Neural cell (in vitro differentiated cells): ENCODE measurements around the gene ZNF548. TPM values are rescaled to one million over a fixed set of nuclear protein-coding genes. Genes with fewer than 3 reads are reported as not detected.

Experiments used
- H2AFZ ChIP-seq: fragments of 200-600, 300-800 bp; sonication (generic), shearing (Covaris generic); 2 replicates; pipeline ENCODE4 v1.6.0; 2014; ENCODE audit warnings: low read depth, mild to moderate bottlenecking, antibody characterized with exemption, low read length, moderate library complexity
- H3F3A ChIP-seq: fragments of 200-600 bp; shearing (Covaris generic); 2 replicates; pipeline ENCODE4 v1.6.1; 2016; ENCODE audit warnings: mild to moderate bottlenecking, moderate library complexity, mixed read lengths, antibody characterized with exemption, low read length; ENCODE audit not compliant: insufficient read depth, poor library complexity, severe bottlenecking
- H3K27ac ChIP-seq: fragments of 200-600, 300-800 bp; sonication (generic), shearing (Covaris generic); 2 replicates; pipeline ENCODE4 v1.5.1; 2014; ENCODE audit warnings: mild to moderate bottlenecking, low read length, moderate library complexity
- H3K27me3 ChIP-seq: fragments of 300-800, 200-600 bp; sonication (generic), shearing (Covaris generic); 2 replicates; pipeline ENCODE4 v1.6.0; 2014; ENCODE audit warnings: mild to moderate bottlenecking, low read depth, low read length, moderate library complexity; ENCODE audit not compliant: insufficient read depth
- H3K36me3 ChIP-seq: fragments of 300-800, 200-600 bp; sonication (generic), shearing (Covaris generic); 2 replicates; pipeline ENCODE4 v1.5.1; 2014; ENCODE audit warnings: mild to moderate bottlenecking, antibody characterized with exemption, low read length, moderate library complexity; ENCODE audit not compliant: insufficient read depth
- H3K4me2 ChIP-seq: fragments of 300-800, 200-600 bp; sonication (generic), shearing (Covaris generic); 2 replicates; pipeline ENCODE4 v1.6.0; 2014; ENCODE audit warnings: mild to moderate bottlenecking, low read length
- H3K4me3 ChIP-seq: fragments of 300-800, 200-600 bp; sonication (generic), shearing (Covaris generic); 2 replicates; pipeline ENCODE4 v1.5.1; 2014; ENCODE audit warnings: mild to moderate bottlenecking, low read length, moderate library complexity
- H3K79me2 ChIP-seq: fragments of 200-600 bp; shearing (Covaris generic); replicated peaks from 2 replicates; pipeline ENCODE4 v1.6.0; 2014; ENCODE audit warnings: mild to moderate bottlenecking, low read length, moderate library complexity; ENCODE audit not compliant: insufficient read depth
- H3K9ac ChIP-seq: fragments of 300-800, 200-600 bp; sonication (generic), shearing (Covaris generic); 2 replicates; pipeline ENCODE4 v1.6.1; 2016; ENCODE audit warnings: mild to moderate bottlenecking, low read length, mixed read lengths
- H3K9me2 ChIP-seq: fragments of 200-600 bp; shearing (Covaris generic); 2 replicates; pipeline ENCODE4 v1.6.1; 2016; ENCODE audit warnings: mild to moderate bottlenecking, low read length, mixed read lengths; ENCODE audit not compliant: insufficient read depth
- H3K9me3 ChIP-seq: fragments of 200-600, 300-800 bp; sonication (generic), shearing (Covaris generic); 2 replicates; pipeline ENCODE4 v1.6.1; 2016; ENCODE audit warnings: mild to moderate bottlenecking, mixed run types, low read length, moderate library complexity, mixed read lengths
- H4K20me1 ChIP-seq: fragments of 200-600 bp; shearing (Covaris generic); 2 replicates; pipeline ENCODE4 v1.6.1; 2016; ENCODE audit warnings: mild to moderate bottlenecking, mixed run types; ENCODE audit not compliant: insufficient read depth
- CTCF ChIP-seq: fragments of 450-650 bp; IDR thresholded peaks from 2 replicates; pipeline ENCODE4 v1.5.1; 2014; ENCODE audit warnings: antibody characterized with exemption, mild to moderate bottlenecking, moderate library complexity; ENCODE audit not compliant: poor library complexity, severe bottlenecking
- EP300 ChIP-seq: fragments of 450-650 bp; conservative IDR thresholded peaks from 2 replicates; pipeline ENCODE4 v1.6.1; 2014; ENCODE audit warnings: antibody characterized with exemption, mild to moderate bottlenecking, moderate library complexity; ENCODE audit not compliant: poor library complexity, severe bottlenecking
- EZH2 ChIP-seq: fragments of 200-600, 300-800 bp; shearing (Covaris generic), sonication (generic); IDR thresholded peaks from 2 replicates; pipeline ENCODE4 v1.6.1; 2014; ENCODE audit warnings: antibody characterized with exemption, low read length, borderline replicate concordance, mild to moderate bottlenecking; ENCODE audit not compliant: insufficient read depth, poor library complexity, severe bottlenecking
- MXI1 ChIP-seq: fragments of 450-650 bp; conservative IDR thresholded peaks from 2 replicates; pipeline ENCODE4 v1.6.1; 2014; ENCODE audit warnings: antibody characterized with exemption, mild to moderate bottlenecking; ENCODE audit not compliant: poor library complexity, severe bottlenecking
- POLR2AphosphoS5 ChIP-seq: IDR thresholded peaks from 2 replicates; pipeline ENCODE4 v1.6.1; 2012
- RAD21 ChIP-seq: fragments of 450-650 bp; conservative IDR thresholded peaks from 2 replicates; pipeline ENCODE4 v1.6.1; 2014; ENCODE audit warnings: antibody characterized with exemption, mild to moderate bottlenecking, moderate library complexity
- REST ChIP-seq: IDR thresholded peaks from 2 replicates; pipeline ENCODE4 v1.6.1; 2012; ENCODE audit warnings: borderline replicate concordance
- SMC3 ChIP-seq: fragments of 450-650 bp; conservative IDR thresholded peaks from 2 replicates; pipeline ENCODE4 v1.6.1; 2014; ENCODE audit warnings: antibody characterized with exemption, mild to moderate bottlenecking, moderate library complexity; ENCODE audit not compliant: poor library complexity
- TAF1 ChIP-seq: IDR thresholded peaks from 2 replicates; pipeline ENCODE4 v1.6.1; 2012; ENCODE audit warnings: low read depth
- polyA plus RNA-seq: library from polyadenylated mRNA; depleted of rRNA; stranded (reverse); fragments of >200 nt; gene quantifications from 2 replicates; pipeline ENCODE4 v1.2.3, GENCODE V29; 2014

Gene ZNF548
- polyA plus RNA-seq, 1 donor from 2014 or later, result 78.7 TPM

GRCh38 chr19:57410877-57411671 lies 21.4 kb downstream of the ZNF548 start, which contains the start of gene ZNF17:
Gene ZNF17, plus strand, starts transcription at chr19:57411161. Its CDS starts 2,455 bp downstream, at chr19:57413616.
- no peaks in the 10 kb centered on the region for H3K9me2 ChIP-seq
- H3K9me3 ChIP-seq, result no peaks in the 10 kb centered on the region
- peak within 1 kb of the TSS; percentile 100 for H3K4me3 ChIP-seq
- H3K9ac ChIP-seq, result peak within 1 kb of the TSS; percentile 88
- peak within 1 kb of the TSS; percentile 81 for H3K4me2 ChIP-seq
- H3K79me2 ChIP-seq, result peaks cover 23% of the 10 kb centered on the region
- H3F3A ChIP-seq, result no peaks in the 10 kb centered on the region
- peaks cover 8% of the 10 kb centered on the region for H3K36me3 ChIP-seq
- peak within 1 kb of the TSS; percentile 58 for H2AFZ ChIP-seq
- TF ChIP-seq MXI1, result peak; percentile 92
- peak; percentile 69 for TF ChIP-seq TAF1
- peak; percentile 86 for TF ChIP-seq REST
- peak; percentile 53 for TF ChIP-seq SMC3
- TF ChIP-seq POLR2AphosphoS5, result peak; percentile 94
- no peak for TF ChIP-seq RAD21
- TF ChIP-seq CTCF, result no peak
- H4K20me1 ChIP-seq, result no peaks in the 10 kb centered on the region
- peak within 1 kb of the TSS; percentile 88 for H3K27ac ChIP-seq
- no peaks in the 10 kb centered on the region for H3K27me3 ChIP-seq

DNA sequence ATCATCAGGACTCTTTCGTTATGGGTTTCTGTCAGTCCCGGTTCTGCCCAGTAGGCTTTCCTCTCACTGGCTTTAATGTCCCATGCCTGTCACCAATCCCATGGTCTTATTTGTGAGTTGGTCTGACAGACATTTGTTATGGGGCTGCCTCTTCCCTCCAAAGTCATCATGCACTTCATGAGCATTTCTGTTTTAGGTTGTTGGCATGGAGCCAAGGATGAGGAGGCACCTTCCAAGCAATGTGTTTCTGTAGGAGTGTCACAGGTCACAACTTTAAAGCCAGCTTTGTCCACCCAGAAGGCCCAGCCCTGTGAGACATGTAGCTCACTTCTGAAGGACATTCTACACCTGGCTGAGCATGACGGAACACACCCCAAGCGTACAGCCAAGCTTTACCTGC lies 29.8 kb downstream of the ZNF548 start:
- H3K27ac ChIP-seq, result no peak overlapping the region
- H3K4me3 ChIP-seq, result no peak overlapping the region
- H3K79me2 ChIP-seq, result peaks cover 6% of the 10 kb centered on the region
- TF ChIP-seq RAD21 (no peak), MXI1 (no peak), SMC3 (no peak), REST (no peak), POLR2AphosphoS5 (no peak), TAF1 (no peak), EP300 (no peak), EZH2 (no peak), CTCF (no peak)
- H3K27me3 ChIP-seq, result no peaks in the 10 kb centered on the region
- H4K20me1 ChIP-seq, result no peaks in the 10 kb centered on the region
- H3F3A ChIP-seq, result no peaks in the 10 kb centered on the region
- H3K9me3 ChIP-seq, result no peaks in the 10 kb centered on the region
- no peak overlapping the region for H2AFZ ChIP-seq
- peaks cover 7% of the 10 kb centered on the region for H3K36me3 ChIP-seq
- H3K9me2 ChIP-seq, result no peaks in the 10 kb centered on the region
- H3K9ac ChIP-seq, result no peak overlapping the region
- no peak overlapping the region for H3K4me2 ChIP-seq
